Liver (tissue), 9 donors: ENCODE data around the gene RASD2. TPM values are rescaled to one million over a fixed set of nuclear protein-coding genes. Genes with fewer than 3 reads are reported as not detected.
A peak's percentile ranks its signal among the peaks of the same experiment; 100 is the strongest.

Experiments
- DNase-seq: peaks from one replicate; pipeline ENCODE4 v3.0.0-alpha.2; 2017; ENCODE audit warnings: low spot score
- H3K27ac ChIP-seq, 2 donors: one replicate each; pipeline ENCODE4 v1.7.0; 2013; ENCODE audit warnings: inconsistent platforms in 2 of 2, low read length in 2 of 2, control low read depth in 1 of 2, low read depth in 1 of 2, mild to moderate bottlenecking in 1 of 2
- H3K27me3 ChIP-seq, 4 donors: one replicate each; pipeline versions ENCODE4 v1.6.1 to v1.7.0; 2013; ENCODE audit warnings: low read length in 3 of 4, inconsistent platforms in 1 of 4, mild to moderate bottlenecking in 1 of 4, moderate library complexity in 1 of 4; ENCODE audit not compliant: control insufficient read depth in 4 of 4, insufficient read depth in 4 of 4
- H3K36me3 ChIP-seq, 4 donors: one replicate each; pipeline versions ENCODE4 v1.6.1 to v1.7.0; 2013; ENCODE audit warnings: low read length in 3 of 4, mild to moderate bottlenecking in 3 of 4, low read depth in 1 of 4, moderate library complexity in 1 of 4; ENCODE audit not compliant: control insufficient read depth in 4 of 4, insufficient read depth in 3 of 4
- H3K4me1 ChIP-seq, 4 donors: one replicate each; pipeline versions ENCODE4 v1.6.1 to v1.7.0; 2013; ENCODE audit warnings: low read length in 3 of 4, mild to moderate bottlenecking in 3 of 4, moderate library complexity in 1 of 4; ENCODE audit not compliant: control insufficient read depth in 4 of 4, insufficient read depth in 4 of 4
- H3K4me3 ChIP-seq, 3 donors: one replicate each; pipeline versions ENCODE4 v1.6.1 to v1.7.0; 2013; ENCODE audit warnings: low read length in 3 of 3, control low read depth in 1 of 3, low read depth in 1 of 3, mild to moderate bottlenecking in 1 of 3
- H3K9ac ChIP-seq, 2 donors: one replicate each; pipeline ENCODE4 v1.7.0; 2013; ENCODE audit warnings: low read length in 2 of 2, mild to moderate bottlenecking in 2 of 2, moderate library complexity in 2 of 2, control low read depth in 1 of 2, low read depth in 1 of 2
- H3K9me3 ChIP-seq, 4 donors: one replicate each; pipeline versions ENCODE4 v1.6.1 to v1.7.0; 2013; ENCODE audit warnings: low read length in 3 of 4; ENCODE audit not compliant: control insufficient read depth in 4 of 4
- EGR1 ChIP-seq, 2 donors: IDR thresholded peaks; 2 replicates each; pipeline ENCODE4 v1.6.1; 2016 to 2018; ENCODE audit warnings: antibody characterized with exemption in 2 of 2, low read depth in 2 of 2
- FOXA1 ChIP-seq: IDR thresholded peaks from 2 replicates; pipeline ENCODE4 v1.6.1; 2016; ENCODE audit warnings: antibody characterized with exemption
- FOXA2 ChIP-seq: IDR thresholded peaks from 2 replicates; pipeline ENCODE4 v1.6.1; 2016; ENCODE audit warnings: antibody characterized with exemption
- HNF4A ChIP-seq, 2 donors: conservative IDR thresholded peaks; 2 replicates each; pipeline ENCODE4 v1.6.1; 2016; ENCODE audit warnings: antibody characterized with exemption in 2 of 2, mild to moderate bottlenecking in 2 of 2
- NR2F2 ChIP-seq: IDR thresholded peaks from 2 replicates; pipeline ENCODE4 v1.6.1; 2016; ENCODE audit warnings: antibody characterized with exemption
- RAD21 ChIP-seq, 2 donors: IDR thresholded peaks; 2 replicates each; pipeline ENCODE4 v1.6.1; 2016; ENCODE audit warnings: antibody characterized with exemption in 2 of 2, mild to moderate bottlenecking in 2 of 2
- RXRA ChIP-seq, 2 donors: IDR thresholded peaks; 2 replicates each; pipeline ENCODE4 v1.6.1; 2017 to 2018; ENCODE audit warnings: antibody characterized with exemption in 2 of 2, mild to moderate bottlenecking in 1 of 2
- SP1 ChIP-seq: IDR thresholded peaks from 2 replicates; pipeline ENCODE4 v1.6.1; 2018; ENCODE audit warnings: antibody characterized with exemption, mild to moderate bottlenecking
- WGBS: extraction: QIAGEN DNeasy Blood & Tissue Kit; methylation state at CpG from one replicate; pipeline ENCODE4 v1.1.7; 2013; 5-methylcytosine and 5-hydroxymethylcytosine counted together
- polyA plus RNA-seq, 2 donors: library from polyadenylated mRNA; stranded (reverse) in 1 of 2; unstranded in 1 of 2; fragments of 200-250 nt in 1 of 2; fragments of >200 nt in 1 of 2; fragmentation: Nextera tagmentation in 1 of 2; extraction: Ambion mirVana in 1 of 2; gene quantifications; one replicate each; pipeline versions ENCODE4 v1.2.1 to v1.2.3, GENCODE V29; 2013 to 2015
- total RNA-seq, 2 donors: library from RNA; depleted of rRNA; stranded (reverse); fragments of >200 nt; gene quantifications; one replicate each; pipeline ENCODE4 v1.2.3, GENCODE V29; 2014
- TF ChIP-seq, protein P1 (sequence below): IDR thresholded peaks from 2 replicates; pipeline ENCODE4 v1.6.1; 2016; ENCODE audit warnings: antibody characterized with exemption
- TF ChIP-seq, protein P2 (sequence below): fragments of 150-350 bp; IDR thresholded peaks from 2 replicates; pipeline ENCODE4 v1.5.1; 2017; ENCODE audit warnings: improper control_type of control experiment, low read depth, low read length; ENCODE audit not compliant: missing input control
- TF ChIP-seq, protein P3 (sequence below): IDR thresholded peaks from 2 replicates; pipeline ENCODE4 v1.6.1; 2016; ENCODE audit warnings: antibody characterized with exemption
- donor health status: healthy.
- donor health status: healthy.
- donor health status: healthy.
- donor health status: healthy.
- donor health status: healthy.

RASD2 gene
- total and polyA plus RNA-seq, 4 donors: under 0.01 to 0.05 TPM; not detected in 2

DNA sequence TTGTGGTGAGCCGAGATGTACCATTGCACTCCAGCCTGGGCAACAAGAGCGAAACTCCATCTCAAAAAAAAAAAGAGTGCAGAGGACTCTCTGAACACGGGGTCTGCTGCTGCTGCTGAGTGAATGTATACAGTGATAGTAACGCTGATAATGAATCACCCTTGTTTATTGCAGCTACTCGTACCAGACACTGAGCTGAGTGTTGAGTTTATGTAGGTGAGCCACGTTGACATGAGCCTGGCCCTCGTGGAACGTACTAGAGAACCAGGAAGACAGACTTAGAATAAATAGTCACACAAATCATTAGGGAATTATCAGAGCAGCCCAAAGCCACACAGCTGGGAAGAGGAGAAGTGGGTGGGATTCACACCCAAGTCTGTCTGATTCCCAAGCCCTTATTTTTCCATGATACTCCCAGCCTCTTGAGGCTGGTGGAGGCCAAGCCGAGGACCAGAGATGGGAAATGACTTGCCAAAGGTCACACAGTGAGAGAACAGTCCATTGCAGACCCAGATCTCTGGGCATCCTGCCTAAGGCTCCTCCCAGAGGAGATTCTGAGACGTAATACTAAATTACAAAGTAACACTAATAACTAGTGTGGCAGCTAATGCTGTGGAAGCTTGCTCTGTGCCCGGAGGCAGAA lies 41.7 kb downstream of the RASD2 start:
- H3K36me3 ChIP-seq: no peaks in the 10 kb centered on the region
- H3K4me1 ChIP-seq: no peaks in the 10 kb centered on the region
- 81% methylated on average over 11 of the region's 11 CpGs for WGBS
- H3K27me3 ChIP-seq: no peaks in the 10 kb centered on the region
- no peak overlapping the region for H3K27ac ChIP-seq
- no peak for DNase-seq
- TF ChIP-seq HNF4A (conservative IDR thresholded peaks at IDR 0.05): no peak
- no peak for TF ChIP-seq FOXA2
- no peak for TF ChIP-seq RXRA (IDR thresholded peaks at IDR 0.05)
- no peak for TF ChIP-seq RAD21 (IDR thresholded peaks at IDR 0.05)
- TF ChIP-seq NR2F2: no peak
- TF ChIP-seq SP1: no peak
- TF ChIP-seq, protein P1, sequence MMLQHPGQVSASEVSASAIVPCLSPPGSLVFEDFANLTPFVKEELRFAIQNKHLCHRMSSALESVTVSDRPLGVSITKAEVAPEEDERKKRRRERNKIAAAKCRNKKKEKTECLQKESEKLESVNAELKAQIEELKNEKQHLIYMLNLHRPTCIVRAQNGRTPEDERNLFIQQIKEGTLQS: no peak
- TF ChIP-seq, protein P2, sequence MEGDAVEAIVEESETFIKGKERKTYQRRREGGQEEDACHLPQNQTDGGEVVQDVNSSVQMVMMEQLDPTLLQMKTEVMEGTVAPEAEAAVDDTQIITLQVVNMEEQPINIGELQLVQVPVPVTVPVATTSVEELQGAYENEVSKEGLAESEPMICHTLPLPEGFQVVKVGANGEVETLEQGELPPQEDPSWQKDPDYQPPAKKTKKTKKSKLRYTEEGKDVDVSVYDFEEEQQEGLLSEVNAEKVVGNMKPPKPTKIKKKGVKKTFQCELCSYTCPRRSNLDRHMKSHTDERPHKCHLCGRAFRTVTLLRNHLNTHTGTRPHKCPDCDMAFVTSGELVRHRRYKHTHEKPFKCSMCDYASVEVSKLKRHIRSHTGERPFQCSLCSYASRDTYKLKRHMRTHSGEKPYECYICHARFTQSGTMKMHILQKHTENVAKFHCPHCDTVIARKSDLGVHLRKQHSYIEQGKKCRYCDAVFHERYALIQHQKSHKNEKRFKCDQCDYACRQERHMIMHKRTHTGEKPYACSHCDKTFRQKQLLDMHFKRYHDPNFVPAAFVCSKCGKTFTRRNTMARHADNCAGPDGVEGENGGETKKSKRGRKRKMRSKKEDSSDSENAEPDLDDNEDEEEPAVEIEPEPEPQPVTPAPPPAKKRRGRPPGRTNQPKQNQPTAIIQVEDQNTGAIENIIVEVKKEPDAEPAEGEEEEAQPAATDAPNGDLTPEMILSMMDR: no peak
- TF ChIP-seq EGR1 (IDR thresholded peaks at IDR 0.05; ENCODE audit: low read depth in 2 of 2): no peak
- no peak for TF ChIP-seq FOXA1
- TF ChIP-seq, protein P3, sequence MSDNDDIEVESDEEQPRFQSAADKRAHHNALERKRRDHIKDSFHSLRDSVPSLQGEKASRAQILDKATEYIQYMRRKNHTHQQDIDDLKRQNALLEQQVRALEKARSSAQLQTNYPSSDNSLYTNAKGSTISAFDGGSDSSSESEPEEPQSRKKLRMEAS: no peak
- H3K4me3 ChIP-seq: no peak overlapping the region
- no peak overlapping the region for H3K9ac ChIP-seq
- no peaks in the 10 kb centered on the region for H3K9me3 ChIP-seq

DNA sequence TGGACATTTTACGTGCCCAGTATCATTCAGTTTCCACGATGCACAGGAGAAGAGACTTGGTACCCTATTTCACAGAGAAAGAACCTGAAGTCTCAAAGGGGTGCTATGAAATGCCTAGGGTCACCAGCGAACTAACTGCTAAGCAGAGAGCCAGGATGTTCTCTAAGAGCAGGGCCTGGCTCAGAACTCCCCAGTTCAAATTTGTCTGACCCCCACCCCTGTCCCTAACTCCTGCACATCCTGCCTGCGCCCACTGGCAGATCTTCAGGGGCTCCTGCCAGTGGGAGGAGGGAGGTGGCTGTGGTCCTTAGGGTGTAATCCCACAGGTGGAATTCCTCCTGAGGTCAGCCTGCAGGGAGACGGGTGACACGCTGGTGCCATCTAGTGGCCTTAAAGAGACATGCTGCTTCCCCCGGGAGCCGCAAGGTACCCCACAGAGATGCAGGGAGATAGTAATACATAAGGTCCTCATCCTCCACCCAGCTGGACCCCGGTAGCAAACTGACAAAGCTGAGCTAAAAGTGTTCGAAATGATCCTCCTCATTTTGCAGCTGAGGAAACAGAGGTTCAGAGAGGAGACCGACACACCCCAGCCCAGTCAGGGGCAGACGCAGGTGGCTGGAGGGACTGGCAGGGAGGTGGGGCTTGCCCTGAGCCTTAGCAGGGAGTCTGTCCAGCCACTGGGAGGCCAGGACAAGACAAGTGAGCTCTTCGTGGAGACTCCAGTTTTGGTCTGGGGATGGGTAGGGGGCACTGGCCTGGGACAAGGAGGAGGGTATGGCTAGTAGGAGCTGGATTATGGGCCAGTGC lies 42.4 kb downstream of the RASD2 start:
- DNase-seq: peak; percentile 56
- WGBS: 27% methylated on average over 13 of the region's 13 CpGs

More for the DNA sequence above, 42.4 kb downstream of the RASD2 start:
- Histone ChIP-seq H3K27me3 (no peaks in the 10 kb centered on the region), H3K36me3 (no peaks in the 10 kb centered on the region), H3K4me1 (no peaks in the 10 kb centered on the region), H3K27ac (no peak overlapping the region), H3K4me3 (no peak overlapping the region), H3K9ac (no peak overlapping the region), H3K9me3 (no peaks in the 10 kb centered on the region)
- peak; percentile 97 for TF ChIP-seq RAD21 (IDR thresholded peaks at IDR 0.05)
- TF ChIP-seq, protein P2: peak; percentile 94
- no peak for TF ChIP-seq FOXA1
- TF ChIP-seq FOXA2: no peak
- no peak for TF ChIP-seq EGR1 (IDR thresholded peaks at IDR 0.05; ENCODE audit: low read depth in 2 of 2)
